Camera-type eye (tissue), 1 donor: ENCODE results near the gene TMEM161A. TPM values are rescaled to one million over a fixed set of nuclear protein-coding genes. Genes with fewer than 3 reads are reported as not detected.

Experiments used
- total RNA-seq: library from RNA; depleted of rRNA; stranded (reverse); fragments of >200 nt; gene quantifications from one replicate; pipeline ENCODE4 v1.2.3, GENCODE V29; 2014

Gene TMEM161A
- 13.0 TPM for total RNA-seq

DNA sequence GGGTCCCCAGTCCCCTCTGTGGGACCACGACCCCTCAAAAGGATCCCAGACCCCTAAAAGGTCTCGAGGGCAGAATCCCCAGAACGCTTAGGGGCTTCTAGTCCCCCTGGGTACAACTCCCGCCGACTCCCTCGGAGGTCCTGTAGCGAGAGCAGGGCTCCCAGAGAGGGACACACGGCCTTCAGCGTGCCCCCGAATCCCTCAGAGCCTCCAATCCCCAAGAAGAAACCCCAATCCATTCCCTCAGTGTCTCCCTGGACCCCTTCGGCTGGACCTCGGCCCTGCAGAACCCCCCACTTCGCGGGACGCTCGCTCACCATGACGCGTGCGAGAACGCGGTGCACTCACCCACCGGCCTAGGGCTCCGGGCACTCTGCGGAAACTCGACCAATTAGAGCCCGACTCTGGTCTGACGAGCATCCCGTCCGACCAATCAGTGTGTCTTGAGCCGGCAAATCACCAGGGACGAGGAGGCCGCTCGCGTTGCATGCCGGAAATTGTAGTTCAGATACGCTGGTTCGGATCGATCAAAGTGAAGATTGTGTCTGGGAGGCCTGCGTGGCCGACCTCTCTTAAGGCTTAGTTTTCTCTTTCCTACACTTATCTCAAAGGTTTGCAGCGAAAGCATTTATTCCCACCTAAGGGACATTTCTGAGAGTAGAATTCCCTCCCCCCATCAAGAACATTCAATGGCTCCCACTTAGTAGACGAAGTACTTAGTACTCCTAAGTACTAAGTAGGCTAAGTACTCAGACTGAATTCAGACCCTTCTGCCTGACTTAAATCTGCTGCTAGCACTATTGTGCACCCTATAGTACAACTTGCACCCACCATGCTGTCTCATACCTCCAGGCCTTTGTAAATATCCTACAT, at the start of gene TMEM161A:
Gene TMEM161A (minus strand): TSS at position 370 of the 873 bp plus-strand sequence. CDS start 50 bp downstream, at position 320.

DNA sequence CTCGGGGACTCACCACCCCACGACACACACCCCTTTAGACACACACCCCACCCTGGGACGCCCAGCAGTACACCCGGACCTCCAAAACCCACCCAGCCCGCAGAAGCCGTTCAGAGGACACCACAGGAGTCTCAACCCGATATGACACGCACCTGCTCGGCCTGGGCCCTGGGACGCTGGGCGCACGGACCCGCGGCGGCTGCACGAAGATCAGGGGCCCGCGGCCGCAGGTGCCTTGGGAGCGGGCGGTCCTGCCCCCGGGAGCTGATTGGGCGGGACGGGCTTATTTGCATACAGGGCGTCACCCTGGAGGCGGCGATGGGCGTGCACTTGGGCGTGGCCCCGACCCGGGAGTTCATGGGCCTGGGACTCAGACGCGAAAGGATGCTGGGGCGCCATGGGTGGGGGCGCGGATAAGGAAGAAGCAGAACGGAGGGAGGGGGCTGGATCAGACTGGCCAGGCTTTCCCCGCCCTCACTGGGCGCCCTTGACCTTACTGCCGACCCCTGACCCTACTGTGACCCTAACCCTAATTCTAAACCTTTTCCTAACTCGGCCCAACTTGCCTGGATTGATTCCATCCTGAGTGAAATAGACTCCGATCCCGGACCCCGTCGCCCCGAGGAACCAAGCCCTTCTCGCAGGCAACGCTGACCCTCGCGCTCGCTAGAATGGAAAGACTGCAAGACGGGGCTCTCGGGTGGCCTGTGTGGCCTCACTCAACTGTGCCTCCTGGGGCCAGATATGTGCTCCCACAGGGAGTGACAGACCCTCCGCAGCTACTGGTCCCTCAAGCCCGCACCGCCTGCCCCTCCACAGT, 32.0 kb upstream of the TMEM161A start, which contains the start of gene MEF2B:
Gene MEF2B (minus strand): TSS at position 211 of the 820 bp plus-strand sequence. CDS start 19,528 bp downstream, outside the sequence.

Other genes with a start within 250 kb of the TMEM161A start
- 8.6 TPM for gene CERS1, start 242.3 kb downstream of the TMEM161A start, total RNA-seq
- 103 TPM for gene COPE, start 219.1 kb downstream of the TMEM161A start, total RNA-seq
- gene DDX49, start 218.8 kb downstream of the TMEM161A start, total RNA-seq: 55.8 TPM
- 27.1 TPM for gene HOMER3, start 197.3 kb downstream of the TMEM161A start, total RNA-seq
- 106 TPM for gene SUGP2, start 105.0 kb downstream of the TMEM161A start, total RNA-seq
- gene ARMC6, start 104.9 kb downstream of the TMEM161A start, total RNA-seq: 30.1 TPM
- gene SLC25A42, start 74.5 kb downstream of the TMEM161A start, total RNA-seq: 15.8 TPM
- 0.33 TPM for gene MEF2B, start 31.8 kb upstream of the TMEM161A start, total RNA-seq
- gene BORCS8, start 53.7 kb upstream of the TMEM161A start, total RNA-seq: 11.3 TPM
- gene RFXANK, start 53.8 kb upstream of the TMEM161A start, total RNA-seq: 31.6 TPM
- 7.6 TPM for gene NR2C2AP, start 64.9 kb upstream of the TMEM161A start, total RNA-seq
- gene NCAN, start 73.5 kb upstream of the TMEM161A start, total RNA-seq: 18.9 TPM
- 0.99 TPM for gene TM6SF2, start 134.8 kb upstream of the TMEM161A start, total RNA-seq
- gene SUGP1, start 182.0 kb upstream of the TMEM161A start, total RNA-seq: 36.1 TPM
- 88.7 TPM for gene MAU2, start 182.4 kb upstream of the TMEM161A start, total RNA-seq